NCI-H1694 (cell line): ENCODE results near the gene EIF4G3.

Source experiments
- DNase-seq: peaks from one replicate; lab custom pipeline; 2025; lab: John Stamatoyannopoulos, UW

EIF4G3 gene

DNA sequence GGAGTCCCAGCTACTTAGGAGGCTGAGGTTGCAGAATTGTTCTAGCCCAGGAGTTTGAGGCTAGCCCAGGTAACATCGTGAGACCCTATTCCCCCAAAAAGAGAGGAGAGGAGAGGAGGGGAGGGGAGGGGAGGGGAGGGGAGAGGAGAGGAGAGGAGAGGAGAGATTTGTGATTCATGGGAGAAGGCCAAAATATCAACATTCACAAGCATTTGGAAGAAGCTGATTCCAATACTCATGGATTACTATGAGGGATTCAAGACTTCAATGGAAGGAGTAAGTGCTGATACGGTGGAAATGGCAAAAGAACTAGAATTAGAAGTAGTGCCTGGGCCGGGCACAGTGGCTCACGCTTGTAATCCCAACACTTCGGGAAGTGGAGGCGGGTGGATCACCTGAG is 187.8 kb downstream of the EIF4G3 start:
- no peak for DNase-seq

DNA sequence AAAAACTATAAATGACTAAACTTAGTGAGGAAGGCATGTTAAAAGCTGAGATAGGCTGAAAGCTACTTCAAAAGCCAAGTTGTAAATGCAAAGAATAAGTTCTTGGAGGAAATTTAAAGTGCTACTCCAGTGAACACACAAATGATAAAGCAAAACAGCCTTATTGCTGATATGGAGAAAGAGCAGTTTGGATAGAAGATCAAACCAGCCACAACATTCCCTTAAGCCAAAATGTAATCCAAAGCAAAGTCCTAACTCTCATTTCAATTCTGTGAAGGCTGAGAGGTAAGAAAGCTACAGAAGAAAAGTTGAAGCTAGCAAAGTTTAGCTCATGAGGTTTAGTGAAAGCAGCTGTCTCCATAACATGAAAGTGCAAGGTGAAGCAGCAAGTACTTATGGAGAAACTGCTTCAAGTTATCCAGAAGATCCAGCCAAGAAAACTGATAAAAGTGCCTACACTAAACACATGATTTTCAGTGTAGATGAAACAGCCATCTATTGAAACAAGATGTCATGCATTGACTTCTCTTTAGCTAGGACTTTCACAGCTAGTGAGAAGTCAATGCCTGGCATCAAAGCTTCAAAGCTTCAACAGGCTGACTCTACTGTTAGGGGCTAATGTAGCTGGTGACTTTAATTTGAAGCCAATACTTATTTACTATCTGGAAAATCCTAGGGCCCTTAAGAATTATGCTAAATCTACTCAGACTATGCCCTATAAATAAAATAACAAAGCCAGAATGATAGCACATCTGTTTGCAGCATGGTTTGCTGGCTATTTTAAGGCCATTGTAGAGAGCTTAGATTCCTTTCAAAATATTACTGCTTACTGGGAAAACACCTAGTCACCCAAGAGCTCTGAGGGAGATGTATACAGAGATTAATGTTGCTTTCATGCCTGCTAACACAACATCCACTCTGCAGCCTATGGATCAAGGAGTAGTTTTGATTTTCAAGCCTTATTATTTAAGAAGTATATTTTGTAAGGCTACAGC is 188.6 kb downstream of the EIF4G3 start:
- DNase-seq: no peak

DNA sequence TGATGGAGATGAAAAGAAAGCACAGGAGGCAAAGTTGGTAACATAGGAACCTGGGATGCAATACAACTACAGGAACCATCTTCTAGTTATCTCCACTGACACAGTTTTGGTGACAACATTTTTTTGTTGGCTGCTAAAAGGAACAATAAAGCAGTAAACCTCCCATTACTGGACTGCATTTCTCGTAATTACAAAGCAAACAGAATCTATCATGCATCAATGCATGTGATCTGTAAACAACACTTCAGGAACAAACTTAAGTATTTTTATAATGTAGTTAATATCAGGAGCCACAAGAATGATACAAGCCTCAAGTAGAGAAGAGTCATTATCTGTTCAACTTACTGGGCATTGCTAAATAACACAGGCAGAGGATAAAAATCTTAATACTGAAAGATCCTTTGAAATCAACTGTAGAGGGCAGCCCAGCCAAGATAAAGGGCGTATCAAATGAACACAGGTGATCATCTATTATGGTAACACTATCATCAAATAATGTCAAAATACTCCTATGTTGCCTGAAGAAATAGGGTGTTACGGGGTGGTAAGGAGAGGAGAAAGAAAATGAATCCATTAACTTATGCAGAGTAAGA is 193.3 kb downstream of the EIF4G3 start:
- no peak for DNase-seq

DNA sequence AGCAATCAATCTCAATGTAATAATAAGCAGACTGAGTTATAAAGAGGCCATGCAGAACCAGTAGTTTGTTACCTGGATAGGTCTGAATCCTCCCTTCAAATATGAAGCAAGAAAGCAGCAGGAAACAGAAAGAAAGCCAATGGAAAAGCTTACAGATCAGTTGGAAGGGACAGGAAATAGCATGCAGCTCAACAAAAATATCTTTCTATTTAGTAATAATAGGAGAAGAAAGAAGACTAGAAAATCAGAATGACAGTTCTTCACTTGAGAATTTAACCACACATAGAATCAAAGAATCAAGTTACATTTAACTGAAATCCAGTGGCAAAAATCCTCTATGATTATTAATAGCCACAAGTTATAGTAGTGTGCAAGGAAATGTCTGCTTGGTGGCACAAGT is 194.4 kb downstream of the EIF4G3 start:
- no peak for DNase-seq

DNA sequence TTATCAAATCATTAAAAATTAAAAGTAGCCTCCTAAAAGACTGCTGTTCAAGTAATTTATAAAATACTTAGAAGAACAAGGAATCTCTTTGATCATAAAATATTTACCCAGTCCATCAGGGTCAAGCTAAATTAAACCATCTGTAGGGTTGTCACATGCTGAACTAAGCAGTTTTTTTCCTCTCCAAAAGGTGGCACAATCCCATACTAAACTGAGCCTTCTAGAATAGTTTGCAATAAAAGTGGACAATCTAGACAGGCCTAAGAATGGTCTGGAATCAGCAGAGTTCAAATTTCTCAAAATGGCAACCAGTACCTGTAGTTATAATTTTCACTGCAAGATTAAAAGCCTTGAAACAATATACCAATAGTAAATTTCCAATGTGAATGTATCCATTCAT is 194.8 kb downstream of the EIF4G3 start:
- DNase-seq: no peak

DNA sequence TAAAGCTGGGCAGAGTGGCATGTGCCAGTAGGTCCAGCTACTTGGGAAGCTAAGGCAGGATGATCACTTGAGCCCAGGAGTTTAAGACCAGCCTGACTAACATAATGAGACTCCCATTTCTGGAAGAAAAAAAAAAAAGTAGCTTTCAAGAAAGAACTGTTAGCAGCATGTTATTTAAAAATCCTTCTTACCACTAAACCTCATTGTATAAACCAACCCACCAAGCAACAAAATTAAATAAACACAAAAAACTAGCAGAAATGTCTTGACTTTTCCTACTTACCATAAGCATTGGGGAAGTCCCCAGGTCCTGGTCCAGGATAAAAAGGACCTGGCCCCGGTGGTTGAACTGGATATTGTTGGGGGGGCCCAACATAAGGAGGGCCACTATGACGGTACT is 196.6 kb downstream of the EIF4G3 start:
- no peak for DNase-seq

DNA sequence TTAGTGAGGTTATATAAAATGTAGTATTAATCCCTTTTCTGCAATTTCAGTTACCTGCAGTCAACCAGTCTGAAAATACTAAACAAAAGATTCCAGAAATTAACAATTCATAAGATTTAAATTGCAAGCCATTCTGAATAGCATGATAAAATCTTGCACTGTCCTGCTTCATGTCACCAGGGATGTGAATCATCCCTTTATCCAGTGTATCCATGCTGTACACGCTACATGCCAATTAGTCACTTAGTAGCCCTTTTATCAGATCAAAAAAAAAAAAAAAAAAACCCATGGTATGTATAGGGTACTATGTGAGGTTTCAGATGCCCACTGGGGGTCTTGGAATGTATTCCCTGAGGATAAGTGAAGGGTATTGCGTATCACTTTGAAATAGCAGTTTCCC is 198.3 kb downstream of the EIF4G3 start:
- no peak for DNase-seq

DNA sequence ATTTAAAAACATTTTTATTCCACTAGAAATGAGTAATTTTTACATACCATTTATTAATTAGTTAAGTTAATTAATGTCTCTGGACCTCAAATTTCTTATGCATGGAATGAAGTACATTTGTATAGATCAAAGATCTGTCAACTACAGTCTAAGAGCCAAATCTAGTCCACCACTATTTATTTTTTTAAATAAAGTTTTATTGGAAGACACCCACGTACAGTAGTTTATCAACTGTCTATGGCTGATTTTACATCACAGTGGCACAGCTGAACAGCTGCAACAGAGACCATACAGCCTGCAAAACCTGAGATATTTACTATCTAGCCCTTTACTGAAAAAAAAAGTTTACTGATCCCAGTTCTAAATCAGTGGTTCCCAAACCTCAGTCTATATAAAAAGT is 201.0 kb downstream of the EIF4G3 start:
- no peak for DNase-seq

DNA sequence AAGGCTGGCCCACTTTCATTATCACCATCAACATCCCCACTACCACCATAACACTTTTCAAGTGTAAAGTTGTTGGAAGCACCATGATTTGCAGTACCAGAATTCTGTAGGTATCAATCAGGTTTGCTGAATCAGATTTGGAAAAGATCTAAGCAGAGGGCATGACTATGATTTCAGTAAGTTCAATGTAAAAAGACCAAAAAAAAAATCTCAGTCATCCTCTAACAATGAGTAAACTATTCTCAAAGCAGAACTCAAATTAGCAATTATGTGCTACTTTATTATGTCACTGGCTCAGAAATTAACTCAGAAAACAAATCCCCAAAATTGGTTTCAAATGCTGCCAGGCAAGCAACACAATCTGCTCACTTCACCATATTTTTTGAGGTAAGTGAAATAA is 201.7 kb downstream of the EIF4G3 start:
- DNase-seq: no peak

DNA sequence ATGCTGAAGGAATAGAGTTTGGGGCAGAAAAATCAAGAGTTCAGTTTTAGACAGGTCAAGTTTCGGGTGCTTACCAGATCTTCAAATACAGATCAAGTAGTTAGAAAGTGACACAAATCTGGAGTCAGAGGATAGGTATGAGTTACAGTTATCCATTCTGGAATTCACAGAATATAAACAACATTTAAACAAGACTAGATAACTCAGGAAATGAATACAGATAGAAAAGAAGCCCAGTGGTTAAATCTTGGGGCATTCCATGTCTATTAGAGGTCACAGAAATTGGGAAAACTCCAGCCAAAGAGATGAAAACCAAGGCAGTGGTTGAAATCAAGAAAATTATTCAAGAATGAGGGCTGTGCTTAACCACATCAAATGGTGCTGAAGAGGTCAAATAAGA is 202.6 kb downstream of the EIF4G3 start:
- DNase-seq: no peak

DNA sequence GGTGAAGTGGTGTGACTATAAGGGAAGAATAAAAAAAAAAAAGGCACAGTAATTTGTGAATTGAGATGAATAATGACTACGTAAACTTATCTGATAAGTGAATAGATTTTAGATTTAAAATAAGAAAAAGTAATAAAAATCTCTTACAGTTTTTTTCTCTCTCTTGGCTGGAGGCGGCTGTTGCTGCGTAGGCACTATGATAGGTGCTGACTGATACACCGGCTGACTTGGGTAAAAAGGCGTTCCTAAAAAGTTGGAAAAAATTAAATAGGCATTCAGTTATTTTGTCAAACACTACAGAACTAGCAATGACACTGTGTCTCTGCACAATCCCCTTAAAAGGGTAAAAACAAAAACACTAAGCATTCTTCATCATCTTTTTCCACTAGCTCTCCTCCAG is 203.8 kb downstream of the EIF4G3 start:
- no peak for DNase-seq

DNA sequence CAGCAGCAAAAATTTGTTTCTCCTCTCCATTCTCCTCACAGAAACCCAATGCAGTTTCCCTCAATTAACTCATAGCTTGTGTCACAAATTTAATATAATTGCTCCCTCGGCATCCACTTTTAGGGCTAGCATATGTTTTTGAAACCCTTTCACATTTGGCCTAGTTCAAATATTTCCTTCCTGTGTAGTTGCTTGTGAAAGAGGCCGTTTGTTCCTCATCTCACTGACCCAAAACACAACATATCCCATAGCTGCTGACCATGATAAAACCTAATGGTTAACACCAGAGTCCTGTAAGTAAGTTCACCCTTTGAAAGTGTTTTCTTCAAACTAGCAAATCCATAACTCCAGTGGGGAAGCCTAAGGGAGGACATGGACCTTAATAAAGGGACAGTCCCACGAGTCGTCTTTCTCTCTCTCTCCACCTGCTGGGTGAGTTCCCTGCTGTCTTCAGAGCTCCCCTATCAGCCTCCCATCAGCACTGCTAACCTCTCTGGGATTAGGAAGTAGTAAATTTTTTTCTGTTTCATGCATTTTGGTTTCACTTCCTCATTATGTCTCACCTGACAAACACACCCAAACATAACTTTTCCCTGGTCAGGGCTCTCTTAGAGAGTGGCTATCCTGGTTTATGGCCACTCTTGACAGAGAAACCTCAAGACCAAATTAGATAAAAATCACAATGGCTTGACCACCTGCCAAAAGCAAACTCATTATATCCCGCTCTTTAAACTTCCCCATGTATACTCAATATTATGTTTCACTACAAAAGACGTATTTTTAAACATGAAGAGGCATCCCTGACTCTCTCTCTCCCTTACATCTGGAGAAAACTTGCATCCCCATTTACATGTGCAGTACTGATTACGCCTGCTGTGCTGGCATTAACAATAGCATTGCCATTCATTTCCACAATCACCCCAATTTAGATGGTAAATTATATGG is 211.9 kb downstream of the EIF4G3 start:
- no peak for DNase-seq

DNA sequence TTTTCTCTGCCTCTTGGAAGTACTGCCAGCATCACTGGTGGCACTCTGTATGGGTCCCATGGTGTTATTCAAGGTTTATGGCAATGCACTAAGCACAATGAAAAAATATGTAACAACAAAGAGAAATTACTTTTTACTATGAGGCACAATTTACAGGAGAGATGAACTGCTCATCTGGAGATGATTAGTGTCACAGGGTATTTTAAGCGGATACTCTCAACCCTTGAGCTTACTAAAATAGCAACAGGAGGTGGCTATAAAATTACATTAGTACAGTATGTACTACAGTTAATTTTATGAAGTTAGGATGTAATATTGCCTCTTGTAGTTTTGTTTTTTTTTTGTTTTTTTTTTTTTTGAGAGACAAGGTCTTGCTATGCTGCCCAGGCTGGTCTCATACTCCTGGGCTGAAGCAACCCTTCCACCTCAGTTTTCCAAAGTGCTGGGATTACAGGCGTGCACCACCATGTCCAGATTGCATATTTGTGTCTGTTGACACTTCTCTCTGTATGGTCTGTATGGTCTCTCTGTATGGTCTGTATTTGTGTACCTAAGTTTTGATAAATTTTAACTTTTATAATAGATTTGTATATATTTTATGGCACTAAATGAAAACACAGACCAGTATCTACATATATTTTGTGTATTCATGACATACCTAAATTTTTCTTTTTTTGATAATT is 214.0 kb downstream of the EIF4G3 start:
- no peak for DNase-seq

DNA sequence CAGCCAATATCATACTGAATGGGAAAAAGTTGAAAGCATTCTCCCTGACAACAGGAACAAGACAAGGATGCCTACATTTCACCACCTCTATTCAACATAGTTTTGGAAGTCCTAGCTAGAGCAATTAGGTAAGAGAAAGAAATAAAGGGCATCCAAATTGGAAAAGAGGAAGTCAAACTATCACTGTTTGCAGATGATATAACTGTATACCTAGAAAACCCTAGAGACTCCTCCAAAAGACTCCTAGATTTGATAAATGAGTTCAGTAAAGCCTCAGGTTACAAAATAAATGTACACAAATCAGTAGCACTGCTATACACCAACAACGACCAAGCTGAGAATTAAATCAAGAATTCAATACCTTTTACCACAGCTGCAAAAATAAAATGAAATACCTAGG is 218.3 kb downstream of the EIF4G3 start:
- DNase-seq: no peak

DNA sequence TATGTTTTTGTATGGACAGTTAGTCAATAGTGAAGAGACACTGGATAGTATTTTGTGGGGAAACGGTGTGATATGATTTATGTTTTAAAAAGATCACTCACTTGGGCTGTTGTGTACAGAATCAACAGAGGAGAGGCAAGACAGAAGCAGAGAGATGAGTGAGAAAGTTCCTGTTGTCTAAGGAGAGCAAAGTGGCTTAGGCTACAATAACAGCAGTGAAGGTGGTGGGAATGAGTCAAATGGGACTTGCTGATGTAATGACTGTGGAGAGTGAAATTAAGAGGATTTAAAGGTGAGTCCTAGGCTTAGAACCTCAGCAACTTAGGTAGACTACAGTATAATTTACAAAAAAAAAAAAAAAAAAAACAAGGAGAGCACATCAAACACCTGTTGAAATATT is 220.4 kb downstream of the EIF4G3 start:
- DNase-seq: no peak

DNA sequence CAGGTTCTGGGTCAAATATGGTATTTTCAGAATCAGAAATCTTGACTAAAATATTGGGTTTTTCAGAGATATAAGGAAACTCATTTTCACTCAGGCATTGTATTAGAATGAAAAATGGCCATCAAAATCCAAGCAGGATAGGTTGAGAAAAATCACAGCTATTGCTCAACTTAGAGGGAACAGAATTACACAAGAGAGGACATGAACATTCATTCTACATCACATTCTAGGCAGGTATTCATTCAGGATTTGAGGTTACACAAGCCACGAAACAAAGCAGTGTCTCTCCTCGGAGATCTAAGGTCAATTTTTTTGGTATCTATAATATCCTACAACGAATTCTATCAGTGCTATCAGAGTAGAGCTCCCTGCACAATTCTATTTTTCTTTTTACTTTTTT is 226.0 kb downstream of the EIF4G3 start:
- DNase-seq: no peak

DNA sequence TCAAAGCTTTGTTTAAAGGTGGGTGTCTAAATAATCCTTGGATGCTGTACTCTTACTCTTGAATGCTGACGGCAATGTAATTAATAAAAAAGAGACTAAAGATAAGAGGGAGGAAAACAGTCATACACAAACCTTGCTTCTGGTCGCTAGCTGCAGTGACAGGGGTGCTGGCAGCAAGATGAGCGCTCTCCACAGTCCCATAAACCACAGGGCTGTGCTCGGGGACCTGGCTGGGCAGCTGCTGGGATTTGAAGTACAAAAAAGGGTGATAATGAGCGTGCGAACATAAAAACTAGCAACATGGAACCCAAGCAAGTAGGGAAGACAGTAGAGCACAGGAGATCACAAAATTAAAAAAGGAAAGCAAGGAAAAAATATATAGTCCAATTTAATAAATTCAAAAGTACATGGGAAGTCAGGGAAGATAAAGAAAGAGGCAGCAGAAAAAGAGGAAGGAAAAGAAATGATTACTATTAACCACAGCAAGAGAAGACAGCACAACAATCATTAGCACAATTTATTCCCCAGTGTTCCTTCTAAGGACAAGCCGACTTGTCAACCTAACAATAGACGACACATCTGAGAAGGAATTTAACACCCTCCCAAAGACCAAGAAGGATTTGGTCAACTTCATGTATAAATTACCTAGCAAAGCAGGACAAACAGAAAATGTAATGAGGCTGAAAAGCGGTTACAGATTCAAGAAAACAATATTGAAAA is 226.7 kb downstream of the EIF4G3 start:
- DNase-seq: no peak

DNA sequence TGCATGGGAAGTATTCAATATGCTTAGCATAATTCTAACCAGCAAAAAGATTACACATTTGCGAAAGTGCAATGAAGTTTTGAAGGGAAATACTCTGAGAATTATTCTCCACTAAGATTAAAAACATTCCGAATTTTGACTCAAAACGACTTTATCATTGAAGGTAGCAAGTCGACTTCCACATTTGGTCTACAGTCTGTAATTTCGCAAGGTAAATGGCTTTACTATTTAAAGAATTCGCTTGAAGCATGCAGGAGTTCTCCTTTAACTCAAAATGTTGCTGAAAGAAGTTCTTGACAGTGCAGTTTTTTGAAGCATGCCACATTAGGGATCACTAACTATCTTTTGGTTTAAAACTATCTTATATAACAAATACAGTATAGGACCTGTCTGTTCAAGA is 228.6 kb downstream of the EIF4G3 start:
- no peak for DNase-seq

DNA sequence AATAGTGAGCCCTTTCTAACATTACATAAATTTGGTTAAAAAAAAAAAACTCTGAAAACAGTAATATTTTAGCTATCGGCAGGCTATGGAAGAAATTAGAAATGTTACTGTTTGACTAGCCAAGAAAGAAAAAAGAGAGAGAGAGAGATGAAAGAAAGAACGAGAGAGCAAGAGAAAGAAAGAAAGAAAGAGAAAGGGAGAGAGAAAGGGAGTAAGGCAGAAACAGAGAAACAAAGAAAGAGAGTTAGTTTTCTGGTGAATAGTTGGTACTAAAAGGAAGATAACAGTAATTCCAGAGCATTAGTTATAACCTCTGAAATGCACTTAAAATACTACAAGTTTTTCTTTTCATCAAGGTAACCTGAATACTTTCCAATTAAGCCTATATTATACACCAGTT is 229.3 kb downstream of the EIF4G3 start:
- no peak for DNase-seq

DNA sequence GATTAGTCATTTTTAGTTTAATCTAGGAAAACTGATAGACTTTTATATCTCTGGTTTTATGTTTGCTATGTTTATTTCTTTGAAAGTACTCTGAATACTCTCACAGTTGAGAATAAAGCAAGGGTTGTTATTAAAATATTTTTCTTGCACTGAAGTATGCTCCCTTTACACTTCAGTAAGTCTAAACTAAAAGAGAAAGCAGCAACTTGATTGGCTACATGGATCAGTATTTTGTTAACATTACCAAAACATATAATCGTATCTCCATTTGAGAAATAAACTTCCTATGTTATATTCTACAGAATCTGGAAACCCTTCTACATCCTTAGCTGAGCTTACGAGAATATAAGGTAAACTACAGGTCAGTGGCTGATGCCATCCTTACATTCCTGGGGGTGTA is 240.1 kb downstream of the EIF4G3 start:
- DNase-seq: no peak

DNA sequence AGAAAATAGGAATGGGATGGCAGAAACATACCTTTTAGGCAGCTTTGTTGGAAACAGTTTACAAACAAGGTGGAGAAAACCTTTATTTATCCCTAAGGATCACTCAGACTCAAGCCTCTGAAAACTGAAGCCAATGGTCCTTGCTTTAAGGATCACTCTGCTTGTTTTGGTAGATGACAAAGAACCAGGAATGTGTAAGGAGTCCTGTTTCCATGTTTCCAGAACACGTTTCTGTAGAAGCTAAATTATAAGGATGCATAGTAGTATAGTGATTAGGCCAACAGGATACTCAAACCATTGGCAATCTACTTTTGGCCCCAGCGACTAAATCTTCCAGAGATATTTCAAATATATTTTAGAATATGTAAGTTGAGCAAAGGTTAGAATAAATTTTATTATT is 240.5 kb downstream of the EIF4G3 start:
- DNase-seq: no peak
